CD4-positive, CD25-positive, alpha-beta regulatory T cell (primary cell): Measurements from ENCODE around the gene FCER1G. TPM values are rescaled to one million over a fixed set of nuclear protein-coding genes. Genes with fewer than 3 reads are reported as not detected.

Source experiments
- ATAC-seq, 2 donors: fragments of 150-1000 bp; cut with Tn5 transposase; one replicate each; pipeline ENCODE4 v1.10.0; 2021; ENCODE audit warnings: low read depth in 2 of 2, moderate number of reproducible peaks in 2 of 2, moderate library complexity in 1 of 2
- DNase-seq, 3 donors: peaks; one replicate each; pipeline versions ENCODE4 v3.0.0 to v3.0.0-alpha.2; 2012 to 2022; ENCODE audit warnings: mixed read lengths in 1 of 3
- H3K27ac ChIP-seq: one replicate; pipeline ENCODE4 v1.7.0; 2013; ENCODE audit warnings: mild to moderate bottlenecking, low read length; ENCODE audit not compliant: insufficient read depth, poor library complexity, severe bottlenecking
- H3K27me3 ChIP-seq: one replicate; pipeline ENCODE4 v1.7.0; 2013; ENCODE audit warnings: low read length; ENCODE audit not compliant: control insufficient read depth, insufficient read depth
- H3K36me3 ChIP-seq: one replicate; pipeline ENCODE4 v1.7.0; 2013; ENCODE audit warnings: mild to moderate bottlenecking, low read length, moderate library complexity; ENCODE audit not compliant: control insufficient read depth, insufficient read depth
- H3K4me1 ChIP-seq: 2 replicates; pipeline ENCODE4 v1.7.0; 2013; ENCODE audit warnings: mild to moderate bottlenecking, low read length; ENCODE audit not compliant: insufficient read depth, control insufficient read depth, poor library complexity, severe bottlenecking
- H3K4me3 ChIP-seq: one replicate; pipeline ENCODE4 v1.7.0; 2013; ENCODE audit warnings: low read depth, mild to moderate bottlenecking, low read length, moderate library complexity
- H3K9me3 ChIP-seq, 2 experiments: 1 replicate in 1 of 2; 2 replicates in 1 of 2; pipeline ENCODE4 v1.7.0; 2013; ENCODE audit warnings: low read length in 2 of 2, mild to moderate bottlenecking in 1 of 2, moderate library complexity in 1 of 2; ENCODE audit not compliant: control insufficient read depth in 2 of 2
- H3K27ac Mint-ChIP-seq, 3 donors: one replicate each; pipeline ENCODE4 v1.8.0; 2020 to 2022; ENCODE audit warnings: mild to moderate bottlenecking in 3 of 3, mixed read lengths in 3 of 3, moderate library complexity in 2 of 3
- H3K27me3 Mint-ChIP-seq: one replicate; pipeline ENCODE4 v1.8.0; 2022; ENCODE audit warnings: mild to moderate bottlenecking, mixed read lengths
- H3K36me3 Mint-ChIP-seq: one replicate; pipeline ENCODE4 v1.8.0; 2020; ENCODE audit warnings: mixed read lengths
- H3K4me1 Mint-ChIP-seq, 4 donors: one replicate each; pipeline ENCODE4 v1.8.0; 2020 to 2022; ENCODE audit warnings: mixed read lengths in 4 of 4, mild to moderate bottlenecking in 1 of 4
- H3K4me3 Mint-ChIP-seq, 4 donors: one replicate each; pipeline ENCODE4 v1.8.0; 2020 to 2022; ENCODE audit warnings: mild to moderate bottlenecking in 4 of 4, mixed read lengths in 4 of 4, moderate library complexity in 3 of 4
- H3K9me3 Mint-ChIP-seq, 7 donors: one replicate each; pipeline ENCODE4 v1.8.0; 2020 to 2022; ENCODE audit warnings: mixed read lengths in 7 of 7, mild to moderate bottlenecking in 3 of 7, moderate library complexity in 2 of 7
- polyA plus RNA-seq, 4 donors: library from polyadenylated mRNA; unstranded; fragments of 300-500 nt; fragmentation: Illumina TruSeq; gene quantifications; one replicate each; pipeline ENCODE4 v1.2.3, GENCODE V29; 2021
- total RNA-seq: library from RNA; stranded (reverse); gene quantifications from one replicate; pipeline ENCODE4 v1.2.3, GENCODE V29; 2022

Gene FCER1G
- total and polyA plus RNA-seq, 5 donors from 2014 or later, result 2.9 to 121 (median 96.3) TPM

- no peak for ATAC-seq
- Histone ChIP-seq H3K27me3 (no peaks in the 10 kb centered on the region), H3K9me3 (no peaks in the 10 kb centered on the region), H3K4me3 (no peak overlapping the region), H3K36me3 (peaks cover 58% of the 10 kb centered on the region), H3K27ac (no peak overlapping the region), H3K4me1 (peaks cover 36% of the 10 kb centered on the region)
- Mint-ChIP-seq H3K27ac (peak overlapping the region; percentile 44 to 67 (median 66)), H3K36me3 (peaks cover 49% of the 10 kb centered on the region), H3K4me1 (peaks cover 0 to 70% (median 43%) of the 10 kb centered on the region in 4 donors), H3K27me3 (peaks cover 6% of the 10 kb centered on the region), H3K9me3 (peaks cover 0 to 3% (median 0%) of the 10 kb centered on the region in 7 donors), H3K4me3 (peak overlapping the region in 2 of 4 donors; percentile 21 to 97)
- DNase-seq, result no peak
Measured at GRCh38 chr1:161172776-161173376, 42.2 kb upstream of the FCER1G start.

DNA sequence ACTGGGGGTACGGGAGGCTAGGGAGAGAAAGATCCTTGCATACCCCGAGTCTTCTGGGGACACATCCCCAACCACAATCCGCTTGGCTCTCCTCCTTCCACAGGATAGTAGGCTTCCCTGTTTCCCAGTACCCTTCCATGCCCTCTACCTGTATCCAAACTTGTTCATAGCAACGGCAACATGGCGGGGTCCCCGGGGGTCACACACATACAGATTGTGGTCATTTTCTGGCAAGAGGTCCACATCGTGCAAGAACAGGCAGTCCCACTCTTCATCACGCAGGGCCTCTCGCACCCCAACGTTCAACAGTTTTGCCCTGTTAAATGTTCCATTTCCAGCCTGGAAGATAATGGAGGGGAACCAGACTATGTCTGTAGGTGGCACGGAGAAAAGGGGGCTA, 41.4 kb upstream of the FCER1G start:
- peaks cover 56% of the 10 kb centered on the region for H3K36me3 ChIP-seq
- H3K9me3 ChIP-seq, result no peaks in the 10 kb centered on the region
- Mint-ChIP-seq H3K9me3 (peaks cover 0 to 3% (median 0%) of the 10 kb centered on the region in 7 donors), H3K27me3 (peaks cover 6% of the 10 kb centered on the region), H3K27ac (peak overlapping the region in 1 of 3 donors; percentile 43), H3K4me1 (peaks cover 0 to 71% (median 45%) of the 10 kb centered on the region in 4 donors), H3K36me3 (peaks cover 49% of the 10 kb centered on the region), H3K4me3 (peak overlapping the region in 3 of 4 donors; percentile 42 to 97 (median 81))
- peaks cover 37% of the 10 kb centered on the region for H3K4me1 ChIP-seq
- ATAC-seq (no peak), DNase-seq (no peak)
- no peaks in the 10 kb centered on the region for H3K27me3 ChIP-seq
- no peak overlapping the region for H3K4me3 ChIP-seq
- no peak overlapping the region for H3K27ac ChIP-seq

- Histone ChIP-seq H3K27me3 (no peaks in the 10 kb centered on the region), H3K27ac (no peak overlapping the region), H3K36me3 (peaks cover 56% of the 10 kb centered on the region), H3K9me3 (no peaks in the 10 kb centered on the region), H3K4me1 (peaks cover 43% of the 10 kb centered on the region), H3K4me3 (peak overlapping the region; percentile 90)
- Mint-ChIP-seq H3K27me3 (peaks cover 6% of the 10 kb centered on the region), H3K9me3 (peaks cover 0 to 3% (median 0%) of the 10 kb centered on the region in 7 donors), H3K4me3 (peak overlapping the region; percentile 65 to 99 (median 84)), H3K36me3 (peaks cover 45% of the 10 kb centered on the region), H3K4me1 (peaks cover 0 to 71% (median 45%) of the 10 kb centered on the region in 4 donors), H3K27ac (peak overlapping the region in 2 of 3 donors; percentile 54 to 100)
- no peak for ATAC-seq
- DNase-seq, result no peak
Measured at GRCh38 chr1:161174911-161175310, 40.2 kb upstream of the FCER1G start.

DNA sequence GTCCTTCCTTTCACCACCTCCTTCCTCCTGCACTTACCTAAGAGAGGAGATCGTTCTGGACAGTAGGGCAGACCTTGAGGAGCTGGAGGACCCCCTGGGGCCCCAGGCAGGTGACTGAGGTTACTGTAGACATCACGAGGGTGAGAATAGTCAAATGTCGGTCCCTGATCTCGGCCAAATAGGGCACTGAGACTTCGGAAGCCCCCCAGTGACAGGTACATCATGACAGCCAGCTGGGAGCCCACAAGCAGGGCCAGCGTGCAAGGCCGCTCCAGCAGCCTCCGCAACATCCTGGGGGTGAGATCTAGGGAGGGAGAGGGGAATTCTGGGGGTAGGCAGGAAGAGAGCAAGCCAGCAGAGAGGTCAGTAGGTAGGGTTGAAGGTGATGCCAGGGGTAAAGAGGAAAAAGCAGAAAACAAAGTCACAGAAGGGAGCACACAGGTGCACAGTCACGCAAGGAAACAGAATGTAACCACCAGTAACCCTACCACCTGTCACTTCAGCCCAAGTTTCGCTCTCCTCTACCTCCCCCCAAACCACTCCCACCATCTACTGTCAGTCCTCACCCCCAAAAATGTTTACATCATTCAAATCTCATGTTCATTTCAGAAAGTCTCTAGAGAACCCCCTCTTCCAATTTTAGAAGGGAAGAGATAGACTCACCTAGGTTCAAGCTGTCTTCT, 39.2 kb upstream of the FCER1G start:
- Mint-ChIP-seq H3K4me3 (peak overlapping the region; percentile 97 to 100 (median 99)), H3K27ac (peak overlapping the region; percentile 78 to 100 (median 99)), H3K9me3 (peaks cover 0 to 3% (median 0%) of the 10 kb centered on the region in 7 donors), H3K36me3 (peaks cover 40% of the 10 kb centered on the region), H3K27me3 (peaks cover 6% of the 10 kb centered on the region), H3K4me1 (peaks cover 0 to 80% (median 54%) of the 10 kb centered on the region in 4 donors)
- Histone ChIP-seq H3K4me3 (peak overlapping the region; percentile 90), H3K36me3 (peaks cover 49% of the 10 kb centered on the region), H3K9me3 (no peaks in the 10 kb centered on the region), H3K27ac (peak overlapping the region; percentile 82), H3K27me3 (no peaks in the 10 kb centered on the region), H3K4me1 (peaks cover 53% of the 10 kb centered on the region)
- ATAC-seq, result no peak
- DNase-seq, result peak in 1 of 3 donors; percentile 41

- ATAC-seq, result no peak
- Histone ChIP-seq H3K4me1 (peaks cover 60% of the 10 kb centered on the region), H3K9me3 (no peaks in the 10 kb centered on the region), H3K27me3 (no peaks in the 10 kb centered on the region), H3K27ac (peak overlapping the region; percentile 82), H3K4me3 (peak overlapping the region; percentile 90), H3K36me3 (peaks cover 42% of the 10 kb centered on the region)
- Mint-ChIP-seq H3K4me1 (peaks cover 0 to 79% (median 54%) of the 10 kb centered on the region in 4 donors), H3K36me3 (peaks cover 33% of the 10 kb centered on the region), H3K4me3 (peak overlapping the region; percentile 97 to 100 (median 99)), H3K9me3 (peaks cover 0 to 3% (median 0%) of the 10 kb centered on the region in 7 donors), H3K27me3 (peaks cover 6% of the 10 kb centered on the region), H3K27ac (peak overlapping the region; percentile 78 to 100 (median 99))
- no peak for DNase-seq
Measured at GRCh38 chr1:161176468-161177111, 38.5 kb upstream of the FCER1G start.

DNA sequence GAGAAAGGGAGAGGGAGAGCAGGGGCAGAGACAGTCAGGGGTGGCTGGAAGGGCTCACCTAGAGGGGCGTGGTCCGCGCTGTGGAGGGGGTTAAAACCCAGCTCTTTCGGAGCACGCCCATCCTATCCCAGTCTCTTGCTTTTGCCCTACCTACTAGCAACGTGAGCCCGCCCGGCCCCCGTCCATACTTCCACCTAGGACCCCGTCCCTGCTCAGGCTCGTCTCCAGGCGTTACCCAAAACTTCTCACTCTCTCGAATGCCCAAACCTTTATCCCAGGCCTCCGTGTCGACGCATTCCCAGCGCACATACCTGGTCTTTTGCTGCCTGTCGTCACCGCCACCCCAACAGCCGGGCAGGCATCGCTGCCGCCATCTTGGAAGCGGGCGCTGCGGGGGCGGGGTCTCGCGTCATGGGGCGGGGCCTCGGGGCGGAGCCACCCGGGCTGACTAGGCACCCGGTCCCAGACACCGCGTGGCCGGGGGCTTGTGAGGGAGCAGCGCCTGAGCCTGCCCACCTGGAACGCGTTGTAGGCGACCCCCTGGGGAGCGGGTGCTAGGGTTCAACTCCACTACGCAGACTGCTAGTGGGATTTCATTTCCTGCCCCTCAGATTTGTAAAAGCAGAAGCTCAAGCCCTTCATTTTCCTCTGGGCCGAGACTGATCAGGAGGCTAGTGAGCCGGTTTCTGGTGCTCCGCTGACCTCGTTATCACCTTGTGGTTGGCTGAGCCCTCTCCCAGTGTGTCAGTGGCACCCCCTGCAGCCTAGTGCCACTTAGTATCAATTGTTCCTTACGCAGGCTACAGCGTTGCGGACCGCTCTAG, 37.8 kb upstream of the FCER1G start, which contains the start of gene B4GALT3:
Gene B4GALT3, minus strand, starts transcription at position 396 of the 824 bp plus-strand sequence. CDS start 1,447 bp downstream, outside the sequence.
- Histone ChIP-seq H3K27ac (peak within 1 kb of the TSS; percentile 82), H3K36me3 (peaks cover 35% of the 10 kb centered on the region), H3K27me3 (no peaks in the 10 kb centered on the region), H3K4me1 (peaks cover 67% of the 10 kb centered on the region), H3K9me3 (no peaks in the 10 kb centered on the region), H3K4me3 (peak within 1 kb of the TSS; percentile 90)
- ATAC-seq (peak; percentile 84 to 88), DNase-seq (peak; percentile 89 to 92 (median 90))
- Mint-ChIP-seq H3K4me3 (peak within 1 kb of the TSS; percentile 97 to 100 (median 99)), H3K9me3 (peaks cover 0 to 3% (median 0%) of the 10 kb centered on the region in 7 donors), H3K4me1 (peaks cover 4 to 86% (median 59%) of the 10 kb centered on the region in 4 donors), H3K27me3 (peaks cover 6% of the 10 kb centered on the region), H3K36me3 (peaks cover 29% of the 10 kb centered on the region), H3K27ac (peak within 1 kb of the TSS; percentile 94 to 100 (median 99))

GRCh38 chr1:161177936-161178244, 37.2 kb upstream of the FCER1G start:
- Histone ChIP-seq H3K27ac (peak overlapping the region; percentile 82), H3K4me3 (peak overlapping the region; percentile 79), H3K36me3 (peaks cover 29% of the 10 kb centered on the region), H3K4me1 (peaks cover 72% of the 10 kb centered on the region), H3K9me3 (no peaks in the 10 kb centered on the region), H3K27me3 (no peaks in the 10 kb centered on the region)
- H3K36me3 Mint-ChIP-seq, result peaks cover 23% of the 10 kb centered on the region
- H3K27me3 Mint-ChIP-seq, result peaks cover 6% of the 10 kb centered on the region
- peak overlapping the region; percentile 97 to 100 (median 99) for H3K4me3 Mint-ChIP-seq
- DNase-seq (no peak), ATAC-seq (no peak)
- H3K9me3 Mint-ChIP-seq, result peaks cover 0 to 3% (median 0%) of the 10 kb centered on the region in 7 donors
- H3K27ac Mint-ChIP-seq, result peak overlapping the region; percentile 94 to 100 (median 99)
- H3K4me1 Mint-ChIP-seq, result peaks cover 6 to 88% (median 61%) of the 10 kb centered on the region in 4 donors
